ENCODE data around the gene PLA2G4E. TPM values are rescaled to one million over a fixed set of nuclear protein-coding genes. Genes with fewer than 3 reads are reported as not detected.

PLA2G4E gene
- polyA plus RNA-seq, 3 donors = not detected

- H3K36me3 ChIP-seq (replicated peaks in 1 of 2; ENCODE audit: control insufficient read depth in 1 of 2, insufficient read depth in 2 of 2, low read length in 2 of 2) = peaks cover 61 to 100% of the 10 kb centered on the region in 2 donors
Measured at GRCh38 chr15:41942886-41943285, 78.0 kb downstream of the PLA2G4E start.

DNA sequence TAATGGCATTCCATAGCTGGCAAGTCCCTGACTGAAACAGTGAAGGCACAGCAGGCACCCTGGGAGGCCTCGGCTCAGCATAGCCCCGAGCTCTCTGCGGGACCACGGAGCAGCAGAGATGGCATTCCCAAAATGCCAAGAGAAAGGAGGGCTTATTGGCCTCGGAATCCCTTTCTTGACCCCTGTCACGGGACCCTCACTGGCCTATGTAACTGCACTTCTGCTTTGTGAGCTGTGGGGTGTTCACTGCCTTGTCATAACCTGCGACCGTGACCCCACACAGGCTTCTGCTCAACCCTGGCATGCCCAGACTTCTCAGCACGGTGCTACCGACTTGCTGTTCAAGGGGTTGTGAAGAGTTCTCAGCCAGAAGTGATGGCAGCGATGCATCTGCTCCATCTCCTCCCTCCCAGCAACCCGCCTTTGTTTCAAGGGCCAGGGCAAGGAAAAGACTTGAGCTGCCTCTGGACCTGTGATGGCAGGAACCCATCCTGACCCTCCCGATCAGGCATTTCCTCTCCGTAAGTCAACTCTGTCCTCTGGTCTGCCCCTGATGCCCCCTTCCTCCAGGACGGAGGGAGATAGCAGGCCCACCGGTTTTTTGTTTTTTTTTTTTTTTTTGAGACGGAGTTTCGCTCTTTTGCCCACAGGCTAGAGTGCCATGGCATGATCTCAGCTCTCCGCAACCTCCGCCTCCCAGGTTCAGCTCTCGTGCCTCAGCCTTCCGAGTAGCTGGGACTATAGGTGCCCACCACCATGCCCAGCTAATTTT, 79.0 kb downstream of the PLA2G4E start:
- TF ChIP-seq, protein P1, sequence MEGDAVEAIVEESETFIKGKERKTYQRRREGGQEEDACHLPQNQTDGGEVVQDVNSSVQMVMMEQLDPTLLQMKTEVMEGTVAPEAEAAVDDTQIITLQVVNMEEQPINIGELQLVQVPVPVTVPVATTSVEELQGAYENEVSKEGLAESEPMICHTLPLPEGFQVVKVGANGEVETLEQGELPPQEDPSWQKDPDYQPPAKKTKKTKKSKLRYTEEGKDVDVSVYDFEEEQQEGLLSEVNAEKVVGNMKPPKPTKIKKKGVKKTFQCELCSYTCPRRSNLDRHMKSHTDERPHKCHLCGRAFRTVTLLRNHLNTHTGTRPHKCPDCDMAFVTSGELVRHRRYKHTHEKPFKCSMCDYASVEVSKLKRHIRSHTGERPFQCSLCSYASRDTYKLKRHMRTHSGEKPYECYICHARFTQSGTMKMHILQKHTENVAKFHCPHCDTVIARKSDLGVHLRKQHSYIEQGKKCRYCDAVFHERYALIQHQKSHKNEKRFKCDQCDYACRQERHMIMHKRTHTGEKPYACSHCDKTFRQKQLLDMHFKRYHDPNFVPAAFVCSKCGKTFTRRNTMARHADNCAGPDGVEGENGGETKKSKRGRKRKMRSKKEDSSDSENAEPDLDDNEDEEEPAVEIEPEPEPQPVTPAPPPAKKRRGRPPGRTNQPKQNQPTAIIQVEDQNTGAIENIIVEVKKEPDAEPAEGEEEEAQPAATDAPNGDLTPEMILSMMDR (IDR thresholded peaks at IDR 0.05) = no peak
- Histone ChIP-seq H3K4me3 (replicated peaks in 1 of 3; ENCODE audit: low read depth in 2 of 3, low read length in 3 of 3) (no peak overlapping the region), H2AFZ (ENCODE audit: insufficient read depth, low read depth, low read length, poor library complexity, severe bottlenecking) (no peak overlapping the region), H4K20me1 (ENCODE audit: insufficient read depth, low read length) (peaks cover 39% of the 10 kb centered on the region), H3K4me1 (ENCODE audit: control insufficient read depth in 1 of 2, insufficient read depth in 2 of 2, low read length in 2 of 2) (peaks cover 15% of the 10 kb centered on the region in 2 donors), H3K9me3 (replicated peaks in 1 of 2; ENCODE audit: control insufficient read depth in 1 of 2, insufficient read depth in 1 of 2, low read length in 2 of 2) (no peaks in the 10 kb centered on the region), H3K4me2 (replicated peaks; ENCODE audit: extremely low read depth, low read length, poor library complexity, severe bottlenecking) (no peak overlapping the region), H3K36me3 (replicated peaks in 1 of 2; ENCODE audit: control insufficient read depth in 1 of 2, insufficient read depth in 2 of 2, low read length in 2 of 2) (peaks cover 57 to 91% of the 10 kb centered on the region in 2 donors), H3K27me3 (ENCODE audit: control insufficient read depth in 2 of 2, insufficient read depth in 2 of 2, low read length in 2 of 2) (no peaks in the 10 kb centered on the region), H3K27ac (ENCODE audit: low read depth in 1 of 2, low read length in 2 of 2) (no peak overlapping the region), H3K9ac (ENCODE audit: insufficient read depth, low read length, poor library complexity, severe bottlenecking) (no peak overlapping the region), H3K79me2 (ENCODE audit: insufficient read depth, low read length) (peaks cover 41% of the 10 kb centered on the region)
- H3K4me3 Mint-ChIP-seq = no peak overlapping the region
- peak overlapping the region in 5 of 7 donors; percentile 13 to 63 (median 54) for H3K27ac Mint-ChIP-seq
- intact Hi-C loops (cut with micrococcal nuclease) = no loop called here
- 92% methylated on average over 14 of the region's 22 CpGs for WGBS (ENCODE audit: insufficient coverage)
- H3K27me3 Mint-ChIP-seq (ENCODE audit: low read depth in 3 of 3) = peaks cover 0 to 3% (median 0%) of the 10 kb centered on the region in 3 donors
- H3K9me3 Mint-ChIP-seq = peaks cover 0 to 2% (median 0%) of the 10 kb centered on the region in 7 donors
- peaks cover 79 to 90% of the 10 kb centered on the region in 2 donors for H3K36me3 Mint-ChIP-seq
- H3K4me1 Mint-ChIP-seq = peaks cover 15% of the 10 kb centered on the region
- DNase-seq = no peak

More at GRCh38 chr15:41942886-41943285, 78.0 kb downstream of the PLA2G4E start:
- Mint-ChIP-seq H3K27ac (peak overlapping the region in 5 of 7 donors; percentile 20 to 78 (median 53)), H3K27me3 (ENCODE audit: low read depth in 3 of 3) (peaks cover 0 to 3% (median 0%) of the 10 kb centered on the region in 3 donors), H3K36me3 (peaks cover 75 to 91% of the 10 kb centered on the region in 2 donors), H3K4me3 (peak overlapping the region in 1 of 2 donors; percentile 34), H3K4me1 (peaks cover 5% of the 10 kb centered on the region), H3K9me3 (peaks cover 0 to 2% (median 0%) of the 10 kb centered on the region in 7 donors)
- no peaks in the 10 kb centered on the region for H3K27me3 ChIP-seq (ENCODE audit: control insufficient read depth in 2 of 2, insufficient read depth in 2 of 2, low read length in 2 of 2)
- H3K4me2 ChIP-seq (replicated peaks; ENCODE audit: extremely low read depth, low read length, poor library complexity, severe bottlenecking) = no peak overlapping the region
- no peak overlapping the region for H3K4me3 ChIP-seq (replicated peaks in 1 of 3; ENCODE audit: low read depth in 2 of 3, low read length in 3 of 3)
- H3K27ac ChIP-seq (ENCODE audit: low read depth in 1 of 2, low read length in 2 of 2) = peak overlapping the region in 1 of 2 donors; percentile 32
- no peak for DNase-seq
- 85% methylated on average over 7 of the region's 7 CpGs for WGBS (ENCODE audit: insufficient coverage)
- no peak overlapping the region for H2AFZ ChIP-seq (ENCODE audit: insufficient read depth, low read depth, low read length, poor library complexity, severe bottlenecking)
- H3K9me3 ChIP-seq (replicated peaks in 1 of 2; ENCODE audit: control insufficient read depth in 1 of 2, insufficient read depth in 1 of 2, low read length in 2 of 2) = no peaks in the 10 kb centered on the region
- intact Hi-C loops (cut with micrococcal nuclease) = no loop called here
- H3K9ac ChIP-seq (ENCODE audit: insufficient read depth, low read length, poor library complexity, severe bottlenecking) = no peak overlapping the region
- peaks cover 4 to 5% of the 10 kb centered on the region in 2 donors for H3K4me1 ChIP-seq (ENCODE audit: control insufficient read depth in 1 of 2, insufficient read depth in 2 of 2, low read length in 2 of 2)
- H3K79me2 ChIP-seq (ENCODE audit: insufficient read depth, low read length) = peaks cover 51% of the 10 kb centered on the region
- TF ChIP-seq, protein P1 (IDR thresholded peaks at IDR 0.05) = no peak
- H4K20me1 ChIP-seq (ENCODE audit: insufficient read depth, low read length) = peaks cover 49% of the 10 kb centered on the region

All from CD14-positive monocyte (primary cell).